ENCODE measurements around the gene NR1I2.

NR1I2 gene

GRCh38 chr3:119779731-119780383, 2.0 kb upstream of the NR1I2 start:
- no peak for DNase-seq

- no peak for DNase-seq
Measured at GRCh38 chr3:119782460-119782859, 559 bp downstream of the NR1I2 start.

DNA sequence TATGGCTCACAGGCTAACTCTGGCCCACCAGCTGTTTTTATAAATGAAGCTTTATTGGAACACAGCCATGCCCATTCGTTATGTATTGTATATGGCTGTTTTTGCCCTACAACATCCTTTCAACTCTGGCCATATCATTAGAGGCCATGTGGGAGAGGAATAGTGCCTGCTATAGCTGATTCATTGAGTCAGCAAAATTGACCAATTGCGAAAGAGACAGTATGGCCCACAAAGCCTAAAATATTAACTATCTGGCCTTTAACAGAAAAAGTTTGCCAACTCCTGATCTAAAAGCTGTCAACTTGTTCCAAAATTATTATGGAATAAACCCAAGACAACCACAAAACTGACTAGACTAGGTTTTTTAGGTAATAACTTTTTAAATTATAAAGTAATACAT, 1.4 kb downstream of the NR1I2 start:
- DNase-seq = no peak

- DNase-seq = no peak
Measured at GRCh38 chr3:119783883-119784282, 2.0 kb downstream of the NR1I2 start.

DNA sequence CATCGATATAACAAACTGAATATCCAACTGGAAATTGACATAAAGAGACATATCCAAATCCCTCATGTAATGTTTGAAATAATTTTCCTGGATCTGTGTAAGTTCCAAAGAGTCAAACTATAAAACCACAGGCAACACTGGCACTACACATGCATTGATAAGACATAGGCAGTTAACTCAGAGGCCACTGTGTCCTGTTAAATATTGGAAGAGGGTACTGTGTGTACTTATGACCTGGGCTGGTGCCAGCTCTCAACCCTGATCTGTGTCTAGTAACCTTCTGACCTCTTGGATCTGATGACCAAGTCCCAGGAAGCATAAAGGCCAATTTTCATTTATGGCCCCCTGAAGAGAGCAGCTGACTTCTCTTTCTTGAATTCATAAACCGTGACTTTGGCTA, 4.5 kb downstream of the NR1I2 start:
- DNase-seq = no peak

DNA sequence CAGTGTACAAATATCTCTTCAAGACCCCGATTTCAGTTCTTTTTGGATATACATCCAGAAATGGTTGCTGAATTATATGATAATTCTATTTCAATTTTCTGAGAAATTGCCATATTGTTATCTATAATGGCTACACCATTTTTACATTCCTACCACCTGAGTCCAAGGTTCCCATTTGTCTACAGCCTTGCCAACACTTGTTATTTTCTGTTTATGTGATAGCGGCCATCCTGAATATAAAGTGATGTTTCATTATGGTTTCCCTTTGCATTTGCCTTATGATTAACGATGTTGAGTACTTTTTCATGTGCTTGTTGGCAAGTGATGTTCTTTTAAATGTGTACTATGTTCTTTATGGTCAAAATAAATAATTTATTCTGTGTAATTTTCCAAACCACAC, 8.5 kb downstream of the NR1I2 start:
- DNase-seq = no peak

DNA sequence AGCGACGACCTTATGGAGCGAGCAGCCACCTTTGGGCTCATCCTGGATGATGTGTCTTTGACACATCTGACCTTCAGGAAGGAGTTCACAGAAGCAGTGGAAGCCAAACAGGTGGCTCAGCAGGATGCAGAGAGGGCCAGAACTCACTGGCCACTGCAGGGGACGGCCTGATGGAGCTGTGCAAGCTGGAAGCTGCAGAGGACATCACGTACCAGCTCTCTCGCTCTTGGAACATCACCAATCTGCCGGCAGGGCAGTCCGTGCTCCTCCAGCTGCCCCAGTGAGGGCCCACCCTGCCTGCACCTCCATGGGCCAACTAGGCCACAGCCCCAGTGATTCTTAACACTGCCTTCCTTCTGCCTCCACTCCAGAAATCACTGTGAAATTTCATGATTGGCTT, 10.4 kb downstream of the NR1I2 start:
- no peak for DNase-seq

DNA sequence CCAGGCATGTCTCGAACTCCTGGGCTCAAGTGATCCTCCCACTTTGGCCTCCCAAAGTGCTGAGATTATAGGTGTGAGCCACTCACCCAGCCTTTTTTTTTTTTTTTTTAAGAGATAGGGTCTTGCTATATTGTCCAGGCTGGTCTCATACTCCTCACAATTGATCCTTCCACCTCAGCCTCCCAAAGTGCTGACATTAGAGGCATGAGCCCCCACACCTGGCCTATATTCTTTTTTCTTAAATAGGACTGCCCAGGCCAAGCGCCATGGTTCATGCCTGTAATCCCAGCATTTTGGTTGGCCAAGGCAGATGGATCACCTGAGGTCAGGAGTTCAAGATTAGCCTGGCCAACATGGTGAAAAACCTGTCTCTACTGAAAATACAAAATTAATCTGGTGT, 12.5 kb downstream of the NR1I2 start:
- DNase-seq = no peak

DNA sequence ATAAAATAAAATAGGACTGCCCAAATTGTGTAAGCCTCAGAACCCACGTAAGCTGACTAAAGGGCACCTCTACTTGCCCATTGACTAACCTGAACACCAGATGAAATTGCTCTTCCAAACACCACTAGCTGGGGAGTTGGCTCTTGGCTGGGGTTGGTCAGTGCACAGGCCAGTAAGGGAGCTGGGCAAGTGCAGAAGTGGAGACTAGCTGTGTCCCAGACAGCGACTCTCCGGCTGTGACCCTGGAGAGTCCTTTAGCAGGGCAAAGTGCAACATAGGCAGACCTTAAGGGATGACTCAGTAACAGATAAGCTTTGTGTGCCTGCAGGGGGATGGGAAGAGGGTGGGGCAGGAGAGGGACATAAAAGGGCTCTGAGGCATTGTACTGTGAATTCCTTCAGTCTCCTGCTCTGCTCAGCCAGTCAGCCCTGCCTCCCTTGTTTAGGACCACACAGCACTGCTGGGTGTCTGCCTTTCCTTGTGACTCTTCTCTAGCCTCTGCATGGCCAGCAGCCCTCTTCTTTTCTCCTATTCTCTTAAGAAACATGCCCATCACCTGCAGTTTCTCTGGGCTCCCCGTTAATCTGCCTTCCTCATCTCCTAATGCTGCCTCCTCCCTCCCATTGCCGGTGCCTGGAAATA, 13.2 kb downstream of the NR1I2 start:
- no peak for DNase-seq

GRCh38 chr3:119795849-119796248, 13.9 kb downstream of the NR1I2 start:
- no peak for DNase-seq

DNA sequence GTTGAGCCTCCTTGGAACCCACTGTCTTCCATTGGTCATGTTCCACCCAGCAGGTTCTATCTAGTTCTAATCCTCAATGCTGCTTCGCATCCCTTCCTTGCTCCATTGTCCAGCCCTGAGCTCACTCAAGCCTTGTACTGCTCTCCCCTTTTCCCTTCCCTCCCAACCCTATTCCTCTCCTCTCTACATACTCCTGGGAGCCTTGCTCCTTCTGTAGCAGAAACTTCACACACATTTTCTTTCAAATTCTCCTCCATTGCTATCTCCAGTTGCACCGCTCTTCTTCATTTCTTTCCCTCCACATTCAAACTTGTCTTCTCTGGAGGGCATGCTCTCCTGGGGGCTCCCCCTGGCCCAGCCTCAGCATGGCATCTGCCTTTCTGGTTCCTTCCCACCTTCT, 14.5 kb downstream of the NR1I2 start:
- no peak for DNase-seq

- no peak for DNase-seq
Measured at GRCh38 chr3:119796785-119797184, 14.9 kb downstream of the NR1I2 start.

DNA sequence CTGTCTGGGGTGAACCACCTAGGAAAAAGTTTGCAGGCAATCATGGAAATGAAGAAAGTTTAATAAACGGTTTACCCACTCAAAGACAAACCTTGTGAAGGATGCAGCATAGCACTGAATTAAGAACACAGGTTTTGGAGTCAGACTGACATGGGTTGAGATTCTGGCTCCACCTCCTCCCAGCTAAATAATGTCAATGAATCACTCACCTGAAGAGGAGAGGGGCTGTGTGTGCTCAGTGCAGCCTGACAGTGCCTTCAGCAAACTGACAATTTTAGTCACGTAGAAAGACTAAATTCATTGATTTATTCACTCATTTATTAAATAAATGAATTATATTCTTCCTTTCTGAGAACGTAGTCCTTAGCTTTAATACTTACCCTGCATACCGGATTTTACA, 18.9 kb downstream of the NR1I2 start:
- no peak for DNase-seq

DNA sequence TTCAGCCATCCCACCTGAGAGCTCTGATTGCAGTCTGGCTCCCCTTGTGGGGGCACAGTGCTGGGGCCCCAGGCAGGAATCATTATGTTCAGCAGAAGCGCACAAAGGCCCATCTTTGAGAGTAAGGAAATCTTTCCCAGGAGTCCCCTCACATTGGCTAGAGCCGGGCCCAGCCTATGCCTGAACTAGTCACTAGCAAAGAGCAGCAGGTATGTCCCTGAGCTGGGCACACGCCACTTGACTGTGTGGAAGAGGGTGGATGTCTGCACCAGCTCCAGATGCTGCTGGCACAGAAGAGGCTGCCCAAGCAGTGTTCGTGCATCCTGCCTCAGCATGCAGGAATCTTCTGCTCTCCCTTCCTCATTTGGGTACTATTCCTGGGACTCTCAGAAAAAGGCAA, 26.3 kb downstream of the NR1I2 start:
- DNase-seq = no peak

GRCh38 chr3:119808843-119809242, 26.9 kb downstream of the NR1I2 start:
- DNase-seq = no peak

DNA sequence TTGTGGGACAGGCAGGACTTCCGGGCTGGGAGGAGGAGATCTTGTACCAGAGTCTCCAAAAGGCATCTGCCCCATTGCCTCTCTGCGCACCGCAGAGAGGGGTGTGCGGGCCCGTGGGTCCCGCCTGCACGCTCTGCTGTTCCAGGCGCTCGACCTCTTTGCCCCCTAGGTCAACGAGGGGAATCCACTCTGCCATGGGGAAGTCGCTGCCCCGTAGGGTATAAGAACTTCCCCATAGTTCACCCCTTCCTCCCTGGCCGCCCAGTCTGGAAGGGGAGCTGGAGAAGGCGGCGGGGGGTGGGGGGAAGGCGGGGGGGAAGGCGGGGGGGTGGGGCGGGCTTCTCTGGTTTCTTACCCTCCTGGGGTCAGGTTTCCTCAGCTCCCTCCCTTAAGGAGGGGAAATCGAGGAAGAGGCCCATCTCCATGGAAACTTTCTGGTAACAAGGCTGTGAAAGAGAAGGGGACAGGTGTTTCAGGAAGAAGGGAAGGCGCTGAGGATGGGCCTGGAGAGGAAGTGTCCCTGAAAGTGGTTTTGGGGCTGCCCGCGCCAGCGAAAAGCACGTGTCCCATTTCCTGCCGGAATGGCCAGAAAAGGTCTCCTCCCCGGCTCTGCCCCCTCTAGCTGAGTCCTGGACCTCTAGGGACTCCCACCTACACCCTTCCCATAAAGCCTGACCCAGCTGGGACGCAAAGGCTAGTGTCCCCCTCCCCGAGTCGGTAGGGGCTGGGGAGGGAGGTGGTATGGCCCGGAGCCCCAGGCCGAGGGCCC, 27.5 kb downstream of the NR1I2 start:
- no peak for DNase-seq

DNA sequence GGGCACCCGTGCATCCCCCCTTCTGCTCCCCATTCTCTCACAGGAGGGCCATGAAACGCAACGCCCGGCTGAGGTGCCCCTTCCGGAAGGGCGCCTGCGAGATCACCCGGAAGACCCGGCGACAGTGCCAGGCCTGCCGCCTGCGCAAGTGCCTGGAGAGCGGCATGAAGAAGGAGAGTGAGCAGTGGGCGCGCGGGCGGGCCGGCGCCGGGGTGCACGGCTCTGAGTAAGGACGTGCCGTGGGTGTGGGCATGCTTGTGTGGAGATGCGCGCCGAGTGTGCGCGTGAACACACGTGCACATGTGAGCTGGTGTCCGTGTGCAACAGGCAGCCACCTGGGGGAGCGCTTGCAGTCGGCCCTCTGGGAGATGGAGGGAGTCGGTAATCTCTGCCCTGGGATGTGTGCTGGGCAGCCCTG, 28.1 kb downstream of the NR1I2 start:
- no peak for DNase-seq

DNA sequence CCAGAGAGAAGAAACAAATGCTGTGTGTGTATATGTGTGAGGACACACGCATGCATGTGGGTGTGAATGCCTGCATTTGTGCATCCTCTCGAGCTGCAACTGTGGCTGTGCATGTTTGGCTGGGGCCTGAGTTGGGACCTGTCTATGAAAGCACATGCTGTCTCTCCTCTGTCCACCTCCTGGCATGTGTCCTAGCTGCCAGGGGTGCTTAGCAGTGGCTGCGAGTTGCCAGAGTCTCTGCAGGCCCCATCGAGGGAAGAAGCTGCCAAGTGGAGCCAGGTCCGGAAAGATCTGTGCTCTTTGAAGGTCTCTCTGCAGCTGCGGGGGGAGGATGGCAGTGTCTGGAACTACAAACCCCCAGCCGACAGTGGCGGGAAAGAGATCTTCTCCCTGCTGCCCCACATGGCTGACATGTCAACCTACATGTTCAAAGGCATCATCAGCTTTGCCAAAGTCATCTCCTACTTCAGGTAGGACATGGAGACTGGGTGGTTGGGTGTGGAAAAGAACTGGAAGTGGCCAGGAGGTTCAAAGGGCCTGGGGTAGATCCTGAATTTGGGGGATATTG, 30.7 kb downstream of the NR1I2 start:
- no peak for DNase-seq

DNA sequence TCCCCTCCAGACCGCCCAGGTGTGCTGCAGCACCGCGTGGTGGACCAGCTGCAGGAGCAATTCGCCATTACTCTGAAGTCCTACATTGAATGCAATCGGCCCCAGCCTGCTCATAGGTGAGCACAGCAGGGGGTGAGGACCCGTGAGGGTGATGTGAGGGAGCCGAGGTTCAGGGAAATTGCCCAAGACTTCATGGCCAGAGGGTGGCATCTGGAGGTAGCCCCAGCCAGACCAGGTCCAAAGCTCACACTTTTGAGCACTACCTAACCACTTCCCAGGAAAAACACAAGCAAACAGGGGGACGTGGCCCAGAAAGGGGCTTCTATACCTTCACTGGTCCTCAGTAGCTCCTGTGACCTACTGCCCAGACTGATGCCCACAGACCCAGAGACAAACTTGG, 33.8 kb downstream of the NR1I2 start:
- no peak for DNase-seq

DNA sequence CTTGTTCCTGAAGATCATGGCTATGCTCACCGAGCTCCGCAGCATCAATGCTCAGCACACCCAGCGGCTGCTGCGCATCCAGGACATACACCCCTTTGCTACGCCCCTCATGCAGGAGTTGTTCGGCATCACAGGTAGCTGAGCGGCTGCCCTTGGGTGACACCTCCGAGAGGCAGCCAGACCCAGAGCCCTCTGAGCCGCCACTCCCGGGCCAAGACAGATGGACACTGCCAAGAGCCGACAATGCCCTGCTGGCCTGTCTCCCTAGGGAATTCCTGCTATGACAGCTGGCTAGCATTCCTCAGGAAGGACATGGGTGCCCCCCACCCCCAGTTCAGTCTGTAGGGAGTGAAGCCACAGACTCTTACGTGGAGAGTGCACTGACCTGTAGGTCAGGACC, 35.2 kb downstream of the NR1I2 start:
- no peak for DNase-seq

DNA sequence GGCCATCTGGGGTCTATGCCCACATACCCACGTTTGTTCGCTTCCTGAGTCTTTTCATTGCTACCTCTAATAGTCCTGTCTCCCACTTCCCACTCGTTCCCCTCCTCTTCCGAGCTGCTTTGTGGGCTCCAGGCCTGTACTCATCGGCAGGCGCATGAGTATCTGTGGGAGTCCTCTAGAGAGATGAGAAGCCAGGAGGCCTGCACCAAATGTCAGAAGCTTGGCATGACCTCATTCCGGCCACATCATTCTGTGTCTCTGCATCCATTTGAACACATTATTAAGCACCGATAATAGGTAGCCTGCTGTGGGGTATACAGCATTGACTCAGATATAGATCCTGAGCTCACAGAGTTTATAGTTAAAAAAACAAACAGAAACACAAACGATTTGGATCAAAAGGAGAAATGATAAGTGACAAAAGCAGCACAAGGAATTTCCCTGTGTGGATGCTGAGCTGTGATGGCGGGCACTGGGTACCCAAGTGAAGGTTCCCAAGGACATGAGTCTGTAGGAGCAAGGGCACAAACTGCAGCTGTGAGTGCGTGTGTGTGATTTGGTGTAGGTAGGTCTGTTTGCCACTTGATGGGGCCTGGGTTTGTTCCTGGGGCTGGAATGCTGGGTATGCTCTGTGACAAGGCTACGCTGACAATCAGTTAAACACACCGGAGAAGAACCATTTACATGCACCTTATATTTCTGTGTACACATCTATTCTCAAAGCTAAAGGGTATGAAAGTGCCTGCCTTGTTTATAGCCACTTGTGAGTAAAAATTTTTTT, 35.9 kb downstream of the NR1I2 start:
- no peak for DNase-seq

GRCh38 chr3:119818937-119819336, 37.0 kb downstream of the NR1I2 start:
- no peak for DNase-seq

DNA sequence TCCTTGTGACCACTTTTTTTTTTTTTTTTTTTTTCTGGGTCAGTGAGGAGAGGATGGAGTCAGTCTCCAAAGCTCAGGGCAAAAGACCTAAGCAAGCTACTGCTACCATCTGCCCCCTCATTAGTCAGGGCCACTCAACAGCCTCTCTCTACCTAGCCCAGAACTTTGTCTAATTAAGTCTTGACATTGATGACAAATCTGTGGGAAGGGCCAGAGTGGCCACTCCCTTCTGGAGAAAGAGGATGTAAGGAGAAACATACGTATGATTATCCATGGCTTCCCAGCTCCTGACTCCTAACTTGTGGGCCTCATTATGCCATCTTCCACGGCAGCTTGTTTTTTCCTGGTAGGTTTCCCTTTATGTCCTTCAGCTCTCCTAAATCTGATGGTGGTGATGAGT, 37.9 kb downstream of the NR1I2 start:
- DNase-seq = no peak

Measured in NCI-H1417 treated with DMSO at 0.1 percent for 48 hours (cell line).